Measurements from ENCODE around the gene TRMT2B. TPM values are rescaled to one million over a fixed set of nuclear protein-coding genes. Genes with fewer than 3 reads are reported as not detected.

TRMT2B gene, protein sequence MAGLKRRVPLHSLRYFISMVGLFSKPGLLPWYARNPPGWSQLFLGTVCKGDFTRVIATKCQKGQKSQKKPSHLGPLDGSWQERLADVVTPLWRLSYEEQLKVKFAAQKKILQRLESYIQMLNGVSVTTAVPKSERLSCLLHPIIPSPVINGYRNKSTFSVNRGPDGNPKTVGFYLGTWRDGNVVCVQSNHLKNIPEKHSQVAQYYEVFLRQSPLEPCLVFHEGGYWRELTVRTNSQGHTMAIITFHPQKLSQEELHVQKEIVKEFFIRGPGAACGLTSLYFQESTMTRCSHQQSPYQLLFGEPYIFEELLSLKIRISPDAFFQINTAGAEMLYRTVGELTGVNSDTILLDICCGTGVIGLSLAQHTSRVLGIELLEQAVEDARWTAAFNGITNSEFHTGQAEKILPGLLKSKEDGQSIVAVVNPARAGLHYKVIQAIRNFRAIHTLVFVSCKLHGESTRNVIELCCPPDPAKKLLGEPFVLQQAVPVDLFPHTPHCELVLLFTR
- polyA plus RNA-seq (2011; rRNA removed) (12.1 and 14.2 TPM in 2 replicates), polyA minus RNA-seq (2011; rRNA and poly(A)+ RNA removed) (14.3 and 14.4 TPM in 2 replicates)

DNA sequence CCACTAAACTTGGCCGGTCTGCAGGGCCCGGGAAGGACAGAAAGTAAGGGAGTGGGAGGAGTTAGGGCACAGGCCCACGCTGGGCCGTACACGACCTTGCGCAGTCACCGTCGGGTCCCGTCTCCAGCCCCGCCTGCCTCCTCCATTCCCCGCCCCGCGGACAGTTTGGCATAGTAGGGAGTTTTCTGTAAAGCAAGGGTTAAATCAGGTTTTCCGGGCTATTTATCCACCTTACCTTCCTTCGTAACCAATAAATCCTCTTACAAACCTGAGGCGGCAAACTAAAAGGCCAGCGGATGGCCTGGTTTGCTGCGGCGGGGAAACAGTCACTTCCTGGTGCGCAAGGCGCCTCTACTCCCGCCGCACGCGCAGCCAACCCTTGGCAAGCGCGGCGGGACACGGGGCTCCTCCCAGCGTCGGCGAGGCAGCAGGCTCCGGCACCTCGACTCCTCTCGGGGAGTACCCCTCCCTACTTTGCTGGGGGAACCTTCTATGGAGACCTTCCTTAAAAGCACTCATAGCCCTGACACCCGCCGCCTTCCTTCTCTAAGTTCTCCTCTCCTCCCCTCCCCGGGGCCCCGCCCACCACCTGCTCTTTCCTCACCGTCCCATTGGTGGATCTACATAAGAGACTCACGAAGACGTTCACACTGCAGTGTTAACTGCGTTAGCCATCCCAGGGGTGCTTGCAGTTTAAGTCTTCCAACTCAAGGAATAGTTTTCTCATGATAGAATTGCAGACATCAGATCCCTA lies at the start of gene TRMT2B:
TSS of gene TRMT2B (minus strand) at position 563 of the 754 bp plus-strand sequence. CDS start 9,822 bp downstream, outside the sequence.
- no peak for TF ChIP-seq CTCF (IDR thresholded peaks at IDR 0.05; ENCODE audit: low read depth, low read length)
- peak within 1 kb of the TSS; percentile 75 for H3K27ac ChIP-seq (ENCODE audit: low read depth, low read length)
- ChIA-PET POLR2A (no interaction called here), CTCF (no interaction called here)
- DNase-seq (ENCODE audit: low read depth, low spot score): peak; percentile 10
- H3K9me3 ChIP-seq (ENCODE audit: control insufficient read depth, insufficient read depth, low read length): no peaks in the 10 kb centered on the region
- peak within 1 kb of the TSS; percentile 68 for H3K4me3 ChIP-seq (ENCODE audit: low read depth, low read length)
- no peaks in the 10 kb centered on the region for H3K27me3 ChIP-seq (ENCODE audit: control insufficient read depth, insufficient read depth, low read length)

GRCh38 chrX:101097546-101098453 lies 45.9 kb upstream of the TRMT2B start, which contains the start of gene CENPI:
Gene CENPI, plus strand, starts transcription at chrX:101098204. Its CDS starts 2,867 bp downstream, at chrX:101101071.
- CTCF ChIA-PET: interaction anchor here (0.5 kb wide), 1 partner anchor 272 kb away, joined by 3 read pairs; no protein-coding TSS in a partner anchor
- peak within 1 kb of the TSS; percentile 66 for H3K4me3 ChIP-seq (ENCODE audit: low read depth, low read length)
- peak within 1 kb of the TSS; percentile 57 for H3K27ac ChIP-seq (ENCODE audit: low read depth, low read length)
- no peaks in the 10 kb centered on the region for H3K9me3 ChIP-seq (ENCODE audit: control insufficient read depth, insufficient read depth, low read length)
- TF ChIP-seq CTCF (IDR thresholded peaks at IDR 0.05; ENCODE audit: low read depth, low read length): no peak
- POLR2A ChIA-PET: interaction anchor here (0.5 to 1.0 kb wide), 2 partner anchors 9 to 28 kb away, joined by 3 to 8 read pairs; no protein-coding TSS in a partner anchor
- H3K27me3 ChIP-seq (ENCODE audit: control insufficient read depth, insufficient read depth, low read length): no peaks in the 10 kb centered on the region
- peak; percentile 69 for DNase-seq (ENCODE audit: low read depth, low spot score)

DNA sequence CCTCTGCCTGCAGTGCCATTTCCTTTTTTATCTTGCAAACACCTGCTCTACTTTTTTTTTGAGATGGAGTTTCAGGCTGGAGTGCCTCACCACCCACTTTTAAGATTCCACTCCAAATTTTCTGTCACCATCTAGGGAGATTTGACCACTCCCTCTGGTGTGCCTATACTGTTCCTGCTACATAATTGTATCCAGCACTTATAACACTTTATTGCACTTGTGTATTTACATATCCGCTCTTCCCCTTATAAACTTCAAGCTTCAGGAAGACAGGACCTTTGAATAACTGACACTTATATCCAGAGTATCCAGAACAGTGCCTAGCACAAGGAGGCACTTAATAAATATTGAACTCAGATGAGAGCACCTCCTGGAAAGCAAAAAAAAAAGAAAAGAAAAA lies 39.9 kb upstream of the TRMT2B start:
- CTCF ChIA-PET: no interaction called here
- Histone ChIP-seq H3K27ac (ENCODE audit: low read depth, low read length) (no peak overlapping the region), H3K27me3 (ENCODE audit: control insufficient read depth, insufficient read depth, low read length) (no peaks in the 10 kb centered on the region), H3K4me3 (ENCODE audit: low read depth, low read length) (no peak overlapping the region), H3K9me3 (ENCODE audit: control insufficient read depth, insufficient read depth, low read length) (no peaks in the 10 kb centered on the region)
- no peak for DNase-seq (ENCODE audit: low read depth, low spot score)
- POLR2A ChIA-PET: no interaction called here
- no peak for TF ChIP-seq CTCF (IDR thresholded peaks at IDR 0.05; ENCODE audit: low read depth, low read length)

DNA sequence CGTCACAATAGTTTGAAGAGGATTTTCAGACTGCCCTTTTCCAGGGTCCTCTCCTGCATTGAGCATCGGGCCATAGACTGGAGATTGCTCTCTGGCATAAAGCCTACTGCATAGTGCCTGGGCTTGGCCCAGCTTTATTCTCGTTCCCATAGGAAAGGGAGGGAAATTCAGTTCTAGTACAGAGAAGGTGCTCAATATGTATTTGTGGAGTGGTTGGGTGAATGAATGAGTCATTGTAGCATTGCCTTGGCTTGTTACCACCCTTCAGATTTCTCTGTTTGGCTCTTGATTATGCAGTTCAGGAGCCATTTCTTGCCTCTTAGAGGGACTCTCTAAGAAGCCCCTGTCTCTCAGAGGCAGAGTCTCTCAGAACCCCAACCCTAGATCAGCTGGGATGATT lies 29.3 kb upstream of the TRMT2B start:
- ChIA-PET CTCF (no interaction called here), POLR2A (no interaction called here)
- Histone ChIP-seq H3K4me3 (ENCODE audit: low read depth, low read length) (peak overlapping the region; percentile 73), H3K9me3 (ENCODE audit: control insufficient read depth, insufficient read depth, low read length) (no peaks in the 10 kb centered on the region; the same call in 1 of the 2 replicates), H3K27me3 (ENCODE audit: control insufficient read depth, insufficient read depth, low read length) (no peaks in the 10 kb centered on the region), H3K27ac (ENCODE audit: low read depth, low read length) (no peak overlapping the region)
- TF ChIP-seq CTCF (IDR thresholded peaks at IDR 0.05; ENCODE audit: low read depth, low read length): no peak
- DNase-seq (ENCODE audit: low read depth, low spot score): no peak

Data from AG04450 (cell line).